ENCODE data around the gene MAD1L1.
A peak's percentile ranks its signal among the peaks of the same experiment; 100 is the strongest.

MAD1L1 gene

GRCh38 chr7:1906087-1906830, 326.5 kb downstream of the MAD1L1 start:
- Histone ChIP-seq H2BK12ac (ENCODE audit: low read length in 2 of 2) (no peak overlapping the region), H3K4me3 (ENCODE audit: insufficient read depth in 1 of 2, low read depth in 1 of 2, low read length in 2 of 2) (no peak overlapping the region), H2AFZ (ENCODE audit: low read depth, low read length) (no peak overlapping the region), H2BK5ac (ENCODE audit: low read depth, low read length, poor library complexity, severe bottlenecking) (no peak overlapping the region), H4K8ac (ENCODE audit: low read length) (no peak overlapping the region), H2BK120ac (ENCODE audit: low read depth, low read length) (no peak overlapping the region), H3K36me3 (ENCODE audit: control insufficient read depth in 1 of 2, insufficient read depth in 2 of 2, low read depth in 1 of 2, low read length in 2 of 2) (peaks cover 0 to 21% of the 10 kb centered on the region in 2 experiments), H3K27ac (ENCODE audit: low read length, poor library complexity, severe bottlenecking) (no peak overlapping the region), H3K27me3 (ENCODE audit: control insufficient read depth in 1 of 2, insufficient read depth in 1 of 2, low read length in 2 of 2) (no peaks in the 10 kb centered on the region), H4K91ac (ENCODE audit: low read length) (no peak overlapping the region), H2AK5ac (ENCODE audit: low read length, severe bottlenecking) (no peak overlapping the region), H3K4me2 (ENCODE audit: low read length, poor library complexity, severe bottlenecking) (no peak overlapping the region), H3K79me1 (replicated peaks; ENCODE audit: low read length, poor library complexity, severe bottlenecking) (no peaks in the 10 kb centered on the region), H3K9ac (ENCODE audit: low read length) (no peak overlapping the region), H2BK15ac (ENCODE audit: low read depth, poor library complexity, severe bottlenecking) (no peak overlapping the region), H3K23ac (ENCODE audit: low read length in 2 of 2) (peak overlapping the region in 1 of 2 experiments; percentile 26), H3K14ac (ENCODE audit: low read length in 2 of 2) (no peak overlapping the region), H3K18ac (ENCODE audit: low read depth in 1 of 2, low read length in 2 of 2) (no peak overlapping the region), H3K9me3 (ENCODE audit: control insufficient read depth, low read length) (no peaks in the 10 kb centered on the region), H3K4ac (ENCODE audit: low read depth in 1 of 2, low read length in 2 of 2) (no peak overlapping the region), H3K4me1 (ENCODE audit: control insufficient read depth, insufficient read depth, low read depth, low read length) (peaks cover 6% of the 10 kb centered on the region)
- no peak for DNase-seq
- 97% methylated on average over 25 of the region's 25 CpGs for WGBS

GRCh38 chr7:1902231-1902855, 330.4 kb downstream of the MAD1L1 start:
- Histone ChIP-seq H3K27me3 (ENCODE audit: control insufficient read depth in 1 of 2, insufficient read depth in 1 of 2, low read length in 2 of 2) (no peaks in the 10 kb centered on the region), H3K36me3 (ENCODE audit: control insufficient read depth in 1 of 2, insufficient read depth in 2 of 2, low read depth in 1 of 2, low read length in 2 of 2) (peaks cover 7 to 24% of the 10 kb centered on the region in 2 experiments), H2BK120ac (ENCODE audit: low read depth, low read length) (no peak overlapping the region), H3K9me3 (ENCODE audit: control insufficient read depth, low read length) (no peaks in the 10 kb centered on the region), H3K4me3 (ENCODE audit: insufficient read depth in 1 of 2, low read depth in 1 of 2, low read length in 2 of 2) (no peak overlapping the region), H3K27ac (ENCODE audit: low read length, poor library complexity, severe bottlenecking) (no peak overlapping the region), H3K18ac (ENCODE audit: low read depth in 1 of 2, low read length in 2 of 2) (no peak overlapping the region), H2BK5ac (ENCODE audit: low read depth, low read length, poor library complexity, severe bottlenecking) (no peak overlapping the region), H4K91ac (ENCODE audit: low read length) (no peak overlapping the region), H2AFZ (ENCODE audit: low read depth, low read length) (no peak overlapping the region), H3K9ac (ENCODE audit: low read length) (no peak overlapping the region), H3K23ac (ENCODE audit: low read length in 2 of 2) (no peak overlapping the region), H3K4me1 (ENCODE audit: control insufficient read depth, insufficient read depth, low read depth, low read length) (peaks cover 7% of the 10 kb centered on the region), H3K79me1 (replicated peaks; ENCODE audit: low read length, poor library complexity, severe bottlenecking) (no peaks in the 10 kb centered on the region), H2BK15ac (ENCODE audit: low read depth, poor library complexity, severe bottlenecking) (no peak overlapping the region), H4K8ac (ENCODE audit: low read length) (no peak overlapping the region), H3K14ac (ENCODE audit: low read length in 2 of 2) (no peak overlapping the region), H2AK5ac (ENCODE audit: low read length, severe bottlenecking) (no peak overlapping the region), H3K4me2 (ENCODE audit: low read length, poor library complexity, severe bottlenecking) (no peak overlapping the region), H2BK12ac (ENCODE audit: low read length in 2 of 2) (no peak overlapping the region), H3K4ac (ENCODE audit: low read depth in 1 of 2, low read length in 2 of 2) (no peak overlapping the region)
- DNase-seq, result no peak
- 93% methylated on average over 26 of the region's 26 CpGs for WGBS

- no peak overlapping the region for H2AFZ ChIP-seq (ENCODE audit: low read depth, low read length)
- H3K23ac ChIP-seq (ENCODE audit: low read length in 2 of 2), result no peak overlapping the region
- H3K4ac ChIP-seq (ENCODE audit: low read depth in 1 of 2, low read length in 2 of 2), result no peak overlapping the region
- no peak overlapping the region for H2BK15ac ChIP-seq (ENCODE audit: low read depth, poor library complexity, severe bottlenecking)
- no peak overlapping the region for H3K14ac ChIP-seq (ENCODE audit: low read length in 2 of 2)
- H3K9me3 ChIP-seq (ENCODE audit: control insufficient read depth, low read length), result no peaks in the 10 kb centered on the region
- no peak for DNase-seq
- H3K18ac ChIP-seq (ENCODE audit: low read depth in 1 of 2, low read length in 2 of 2), result no peak overlapping the region
- WGBS, result 94% methylated on average over 13 of the region's 18 CpGs
- H3K36me3 ChIP-seq (ENCODE audit: control insufficient read depth in 1 of 2, insufficient read depth in 2 of 2, low read depth in 1 of 2, low read length in 2 of 2), result peaks cover 11 to 29% of the 10 kb centered on the region in 2 experiments
- no peak overlapping the region for H4K8ac ChIP-seq (ENCODE audit: low read length)
- no peaks in the 10 kb centered on the region for H3K79me1 ChIP-seq (replicated peaks; ENCODE audit: low read length, poor library complexity, severe bottlenecking)
- H4K91ac ChIP-seq (ENCODE audit: low read length), result peak overlapping the region; percentile 79
- peaks cover 7% of the 10 kb centered on the region for H3K4me1 ChIP-seq (ENCODE audit: control insufficient read depth, insufficient read depth, low read depth, low read length)
- no peak overlapping the region for H2AK5ac ChIP-seq (ENCODE audit: low read length, severe bottlenecking)
- H3K4me3 ChIP-seq (ENCODE audit: insufficient read depth in 1 of 2, low read depth in 1 of 2, low read length in 2 of 2), result no peak overlapping the region
- H2BK12ac ChIP-seq (ENCODE audit: low read length in 2 of 2), result no peak overlapping the region
- H3K27ac ChIP-seq (ENCODE audit: low read length, poor library complexity, severe bottlenecking), result no peak overlapping the region
- no peak overlapping the region for H3K4me2 ChIP-seq (ENCODE audit: low read length, poor library complexity, severe bottlenecking)
- no peak overlapping the region for H2BK120ac ChIP-seq (ENCODE audit: low read depth, low read length)
- H2BK5ac ChIP-seq (ENCODE audit: low read depth, low read length, poor library complexity, severe bottlenecking), result no peak overlapping the region
- no peaks in the 10 kb centered on the region for H3K27me3 ChIP-seq (ENCODE audit: control insufficient read depth in 1 of 2, insufficient read depth in 1 of 2, low read length in 2 of 2)
- no peak overlapping the region for H3K9ac ChIP-seq (ENCODE audit: low read length)
Observed at GRCh38 chr7:1901431-1902210, 331.1 kb downstream of the MAD1L1 start.

- Histone ChIP-seq H3K9me3 (ENCODE audit: control insufficient read depth, low read length) (no peaks in the 10 kb centered on the region), H3K27me3 (ENCODE audit: control insufficient read depth in 1 of 2, insufficient read depth in 1 of 2, low read length in 2 of 2) (no peaks in the 10 kb centered on the region), H3K9ac (ENCODE audit: low read length) (no peak overlapping the region), H3K4me1 (ENCODE audit: control insufficient read depth, insufficient read depth, low read depth, low read length) (peaks cover 5% of the 10 kb centered on the region), H2BK5ac (ENCODE audit: low read depth, low read length, poor library complexity, severe bottlenecking) (no peak overlapping the region), H3K4ac (ENCODE audit: low read depth in 1 of 2, low read length in 2 of 2) (no peak overlapping the region), H3K23ac (ENCODE audit: low read length in 2 of 2) (no peak overlapping the region), H2AFZ (ENCODE audit: low read depth, low read length) (no peak overlapping the region), H3K79me1 (replicated peaks; ENCODE audit: low read length, poor library complexity, severe bottlenecking) (no peaks in the 10 kb centered on the region), H3K18ac (ENCODE audit: low read depth in 1 of 2, low read length in 2 of 2) (no peak overlapping the region), H3K36me3 (ENCODE audit: control insufficient read depth in 1 of 2, insufficient read depth in 2 of 2, low read depth in 1 of 2, low read length in 2 of 2) (peaks cover 16 to 34% of the 10 kb centered on the region in 2 experiments), H3K14ac (ENCODE audit: low read length in 2 of 2) (no peak overlapping the region), H2BK15ac (ENCODE audit: low read depth, poor library complexity, severe bottlenecking) (no peak overlapping the region), H4K8ac (ENCODE audit: low read length) (no peak overlapping the region), H2AK5ac (ENCODE audit: low read length, severe bottlenecking) (no peak overlapping the region), H3K27ac (ENCODE audit: low read length, poor library complexity, severe bottlenecking) (no peak overlapping the region), H4K91ac (ENCODE audit: low read length) (no peak overlapping the region), H2BK12ac (ENCODE audit: low read length in 2 of 2) (no peak overlapping the region), H2BK120ac (ENCODE audit: low read depth, low read length) (no peak overlapping the region), H3K4me3 (ENCODE audit: insufficient read depth in 1 of 2, low read depth in 1 of 2, low read length in 2 of 2) (no peak overlapping the region), H3K4me2 (ENCODE audit: low read length, poor library complexity, severe bottlenecking) (no peak overlapping the region)
- no peak for DNase-seq
- WGBS, result 93% methylated on average over 13 of the region's 13 CpGs
Observed at GRCh38 chr7:1900847-1901246, 331.9 kb downstream of the MAD1L1 start.

Measured in mesenchymal stem cell (in vitro differentiated cells and primary cell).